WERI-Rb-1 (cell line): ENCODE results near the gene SERPINB13.

ENCODE experiments used
- DNase-seq: peaks from one replicate; pipeline ENCODE4 v3.0.0-alpha.2; 2020
- H3K27ac ChIP-seq: fragments of 250-450 bp; sonication (Bioruptor Pico); 2 replicates; pipeline ENCODE4 v1.5.1; 2020; ENCODE audit warnings: mild to moderate bottlenecking, moderate library complexity
- H3K27me3 ChIP-seq: fragments of 250-450 bp; sonication (Bioruptor Pico); 2 replicates; pipeline ENCODE4 v1.5.1; 2021; ENCODE audit warnings: mild to moderate bottlenecking, low read depth, moderate library complexity; ENCODE audit not compliant: insufficient read depth, severe bottlenecking
- H3K36me3 ChIP-seq: fragments of 250-450 bp; sonication (Bioruptor Pico); 2 replicates; pipeline ENCODE4 v1.5.1; 2020; ENCODE audit warnings: mild to moderate bottlenecking, moderate library complexity
- H3K4me3 ChIP-seq: 2 replicates; pipeline ENCODE4 v1.5.1; 2011; ENCODE audit warnings: low read depth, mild to moderate bottlenecking, control low read depth, low read length
- H3K9me3 ChIP-seq: fragments of 250-450 bp; sonication (Bioruptor Pico); 2 replicates; pipeline ENCODE4 v1.5.1; 2021; ENCODE audit warnings: mild to moderate bottlenecking, moderate library complexity; ENCODE audit not compliant: severe bottlenecking
- TF ChIP-seq, protein P1 (sequence below): IDR thresholded peaks from 2 replicates; pipeline ENCODE4 v1.5.1; 2011; ENCODE audit warnings: low read depth, mild to moderate bottlenecking, control low read depth, inconsistent platforms, low read length

SERPINB13 gene

DNA sequence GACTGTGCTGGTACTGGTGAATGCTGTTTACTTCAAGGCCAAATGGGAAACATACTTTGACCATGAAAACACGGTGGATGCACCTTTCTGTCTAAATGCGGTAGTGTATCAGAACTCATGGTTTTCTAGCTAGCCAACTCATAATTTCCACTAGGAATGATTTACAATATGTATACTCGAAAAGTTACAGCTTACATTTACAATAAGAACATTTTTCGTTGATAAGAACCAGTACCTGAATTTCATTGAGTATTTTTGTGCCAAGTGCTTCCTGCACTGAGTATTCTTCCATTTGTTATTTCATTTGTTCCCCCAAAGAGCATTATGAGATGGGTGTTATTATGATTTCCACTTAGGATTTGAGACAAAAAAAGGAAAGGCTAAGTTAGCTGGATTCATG is 23.1 kb upstream of the SERPINB13 start:
- Histone ChIP-seq H3K9me3 (peaks cover 4% of the 10 kb centered on the region), H3K4me3 (no peak overlapping the region), H3K27ac (no peak overlapping the region; the same call in 1 of the 2 replicates), H3K27me3 (no peaks in the 10 kb centered on the region), H3K36me3 (no peaks in the 10 kb centered on the region)
- DNase-seq, result no peak
- TF ChIP-seq, protein P1, sequence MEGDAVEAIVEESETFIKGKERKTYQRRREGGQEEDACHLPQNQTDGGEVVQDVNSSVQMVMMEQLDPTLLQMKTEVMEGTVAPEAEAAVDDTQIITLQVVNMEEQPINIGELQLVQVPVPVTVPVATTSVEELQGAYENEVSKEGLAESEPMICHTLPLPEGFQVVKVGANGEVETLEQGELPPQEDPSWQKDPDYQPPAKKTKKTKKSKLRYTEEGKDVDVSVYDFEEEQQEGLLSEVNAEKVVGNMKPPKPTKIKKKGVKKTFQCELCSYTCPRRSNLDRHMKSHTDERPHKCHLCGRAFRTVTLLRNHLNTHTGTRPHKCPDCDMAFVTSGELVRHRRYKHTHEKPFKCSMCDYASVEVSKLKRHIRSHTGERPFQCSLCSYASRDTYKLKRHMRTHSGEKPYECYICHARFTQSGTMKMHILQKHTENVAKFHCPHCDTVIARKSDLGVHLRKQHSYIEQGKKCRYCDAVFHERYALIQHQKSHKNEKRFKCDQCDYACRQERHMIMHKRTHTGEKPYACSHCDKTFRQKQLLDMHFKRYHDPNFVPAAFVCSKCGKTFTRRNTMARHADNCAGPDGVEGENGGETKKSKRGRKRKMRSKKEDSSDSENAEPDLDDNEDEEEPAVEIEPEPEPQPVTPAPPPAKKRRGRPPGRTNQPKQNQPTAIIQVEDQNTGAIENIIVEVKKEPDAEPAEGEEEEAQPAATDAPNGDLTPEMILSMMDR, result no peak

GRCh38 chr18:63564561-63564960 is 22.6 kb upstream of the SERPINB13 start:
- peak; percentile 82 for DNase-seq
- TF ChIP-seq, protein P1, result no peak
- H3K9me3 ChIP-seq, result peaks cover 4% of the 10 kb centered on the region
- no peak overlapping the region for H3K4me3 ChIP-seq
- no peaks in the 10 kb centered on the region for H3K27me3 ChIP-seq
- no peak overlapping the region for H3K27ac ChIP-seq
- no peaks in the 10 kb centered on the region for H3K36me3 ChIP-seq

DNA sequence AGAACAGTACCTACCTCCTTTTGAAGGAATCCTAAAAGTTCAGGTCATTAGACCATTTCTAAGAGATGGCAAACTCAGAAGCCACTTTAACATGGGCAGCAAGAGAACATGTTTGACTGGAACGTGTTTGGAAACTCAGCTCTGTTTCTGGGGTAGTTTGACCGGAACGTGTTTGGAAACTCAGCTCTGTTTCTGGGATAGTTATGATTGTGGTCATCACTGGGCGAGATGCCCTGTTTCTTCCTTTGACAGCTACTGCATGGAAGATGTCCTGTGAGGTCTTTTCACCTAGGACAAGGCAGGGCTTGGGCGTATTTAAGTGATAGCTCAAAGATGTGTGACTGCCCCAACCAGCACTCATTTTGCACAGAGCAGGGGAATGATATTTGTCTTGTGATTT is 19.9 kb upstream of the SERPINB13 start:
- no peak overlapping the region for H3K27ac ChIP-seq
- no peak overlapping the region for H3K4me3 ChIP-seq
- no peak for DNase-seq
- TF ChIP-seq, protein P1, result no peak
- no peaks in the 10 kb centered on the region for H3K9me3 ChIP-seq
- no peaks in the 10 kb centered on the region for H3K36me3 ChIP-seq
- no peaks in the 10 kb centered on the region for H3K27me3 ChIP-seq

DNA sequence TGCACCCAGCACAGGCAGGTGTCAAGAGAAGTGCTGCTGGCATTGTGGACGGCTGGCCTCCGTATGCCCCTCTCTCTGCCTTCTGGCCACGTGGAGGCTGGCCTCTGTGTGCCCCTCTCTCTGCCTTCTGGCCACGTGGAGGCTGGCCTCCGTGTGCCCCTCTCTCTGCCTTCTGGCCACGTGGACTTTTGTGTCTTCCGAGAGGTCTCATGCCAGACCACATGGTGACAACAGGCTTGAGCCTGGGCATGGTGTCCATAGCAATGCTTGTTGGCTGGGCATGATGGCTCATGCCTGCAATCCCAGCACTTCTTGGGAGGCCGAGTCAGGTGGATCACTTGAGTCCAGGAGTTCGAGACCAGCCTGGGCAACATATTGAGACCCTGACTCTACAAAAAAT is 19.3 kb upstream of the SERPINB13 start:
- no peak overlapping the region for H3K27ac ChIP-seq
- H3K9me3 ChIP-seq, result no peaks in the 10 kb centered on the region
- no peak for DNase-seq
- TF ChIP-seq, protein P1, result no peak
- H3K27me3 ChIP-seq, result no peaks in the 10 kb centered on the region
- H3K4me3 ChIP-seq, result no peak overlapping the region
- H3K36me3 ChIP-seq, result no peaks in the 10 kb centered on the region

GRCh38 chr18:63570721-63571120 is 16.4 kb upstream of the SERPINB13 start:
- Histone ChIP-seq H3K27me3 (no peaks in the 10 kb centered on the region), H3K36me3 (no peaks in the 10 kb centered on the region), H3K27ac (no peak overlapping the region), H3K4me3 (no peak overlapping the region), H3K9me3 (no peaks in the 10 kb centered on the region)
- DNase-seq, result no peak
- TF ChIP-seq, protein P1, result no peak

GRCh38 chr18:63575681-63576080 is 11.5 kb upstream of the SERPINB13 start:
- no peak for DNase-seq
- H3K9me3 ChIP-seq, result no peaks in the 10 kb centered on the region
- TF ChIP-seq, protein P1, result no peak
- H3K4me3 ChIP-seq, result no peak overlapping the region
- H3K27me3 ChIP-seq, result no peaks in the 10 kb centered on the region
- H3K27ac ChIP-seq, result no peak overlapping the region
- no peaks in the 10 kb centered on the region for H3K36me3 ChIP-seq
